ENCODE measurements around the gene ELOVL5.

DNA sequence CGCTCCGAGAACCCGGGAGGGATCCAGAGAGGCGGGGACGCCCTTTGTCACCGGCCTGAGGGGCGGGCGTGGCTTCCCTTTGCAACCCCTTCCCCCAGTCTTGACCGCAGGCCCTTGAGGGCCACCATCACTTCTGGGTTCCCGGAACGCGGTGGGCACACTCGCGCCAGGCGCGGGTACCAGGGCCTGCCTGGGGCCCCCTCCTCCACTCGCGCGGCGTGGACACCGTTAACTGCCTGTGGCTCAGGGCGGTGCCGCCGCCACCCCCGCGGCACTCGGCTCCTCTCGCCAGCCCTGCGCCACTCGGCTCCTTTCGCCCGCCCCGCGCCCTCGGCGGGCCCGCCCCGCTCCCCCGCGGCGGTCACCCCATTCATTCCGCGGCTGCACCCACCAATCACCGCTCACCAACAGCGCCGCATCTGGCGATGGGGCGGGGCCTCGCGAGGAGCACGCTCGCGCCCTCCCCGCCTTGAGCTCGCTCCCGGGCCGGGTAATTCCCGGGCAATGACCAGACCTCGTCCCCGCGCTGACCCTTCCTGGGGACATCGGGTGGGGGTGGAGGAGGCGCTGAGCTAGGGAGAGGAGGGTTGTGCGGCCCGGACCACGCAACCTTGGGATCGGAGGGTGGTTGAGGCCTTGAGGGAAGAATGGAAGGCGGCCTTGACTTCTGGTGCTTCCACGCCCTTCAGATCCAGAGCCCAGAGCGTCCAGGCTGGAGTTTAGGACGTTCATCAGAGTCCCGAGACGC, 10.5 kb upstream of the ELOVL5 start:
- TF ChIP-seq, protein P1, sequence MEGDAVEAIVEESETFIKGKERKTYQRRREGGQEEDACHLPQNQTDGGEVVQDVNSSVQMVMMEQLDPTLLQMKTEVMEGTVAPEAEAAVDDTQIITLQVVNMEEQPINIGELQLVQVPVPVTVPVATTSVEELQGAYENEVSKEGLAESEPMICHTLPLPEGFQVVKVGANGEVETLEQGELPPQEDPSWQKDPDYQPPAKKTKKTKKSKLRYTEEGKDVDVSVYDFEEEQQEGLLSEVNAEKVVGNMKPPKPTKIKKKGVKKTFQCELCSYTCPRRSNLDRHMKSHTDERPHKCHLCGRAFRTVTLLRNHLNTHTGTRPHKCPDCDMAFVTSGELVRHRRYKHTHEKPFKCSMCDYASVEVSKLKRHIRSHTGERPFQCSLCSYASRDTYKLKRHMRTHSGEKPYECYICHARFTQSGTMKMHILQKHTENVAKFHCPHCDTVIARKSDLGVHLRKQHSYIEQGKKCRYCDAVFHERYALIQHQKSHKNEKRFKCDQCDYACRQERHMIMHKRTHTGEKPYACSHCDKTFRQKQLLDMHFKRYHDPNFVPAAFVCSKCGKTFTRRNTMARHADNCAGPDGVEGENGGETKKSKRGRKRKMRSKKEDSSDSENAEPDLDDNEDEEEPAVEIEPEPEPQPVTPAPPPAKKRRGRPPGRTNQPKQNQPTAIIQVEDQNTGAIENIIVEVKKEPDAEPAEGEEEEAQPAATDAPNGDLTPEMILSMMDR (IDR thresholded peaks at IDR 0.05; ENCODE audit: insufficient read depth, low read depth, low read length), result no peak
- no peak for TF ChIP-seq EZH2 (IDR thresholded peaks at IDR 0.05; ENCODE audit: insufficient read depth, low read length)

All from astrocyte (in vitro differentiated cells and primary cell).